GM12874 (cell line): Measurements from ENCODE around the gene NOP58.

ENCODE experiments used
- TF ChIP-seq, protein P1 (sequence below): IDR thresholded peaks from 2 replicates; pipeline ENCODE4 v1.5.1; 2011; ENCODE audit warnings: low read depth, mild to moderate bottlenecking, control low read depth, low read length, moderate library complexity; ENCODE audit not compliant: insufficient read depth

NOP58 gene

GRCh38 chr2:202265467-202266277 is at the start of gene NOP58:
TSS of gene NOP58 (plus strand) at chr2:202265763. CDS start at chr2:202265942, 179 bp downstream.
- TF ChIP-seq, protein P1, sequence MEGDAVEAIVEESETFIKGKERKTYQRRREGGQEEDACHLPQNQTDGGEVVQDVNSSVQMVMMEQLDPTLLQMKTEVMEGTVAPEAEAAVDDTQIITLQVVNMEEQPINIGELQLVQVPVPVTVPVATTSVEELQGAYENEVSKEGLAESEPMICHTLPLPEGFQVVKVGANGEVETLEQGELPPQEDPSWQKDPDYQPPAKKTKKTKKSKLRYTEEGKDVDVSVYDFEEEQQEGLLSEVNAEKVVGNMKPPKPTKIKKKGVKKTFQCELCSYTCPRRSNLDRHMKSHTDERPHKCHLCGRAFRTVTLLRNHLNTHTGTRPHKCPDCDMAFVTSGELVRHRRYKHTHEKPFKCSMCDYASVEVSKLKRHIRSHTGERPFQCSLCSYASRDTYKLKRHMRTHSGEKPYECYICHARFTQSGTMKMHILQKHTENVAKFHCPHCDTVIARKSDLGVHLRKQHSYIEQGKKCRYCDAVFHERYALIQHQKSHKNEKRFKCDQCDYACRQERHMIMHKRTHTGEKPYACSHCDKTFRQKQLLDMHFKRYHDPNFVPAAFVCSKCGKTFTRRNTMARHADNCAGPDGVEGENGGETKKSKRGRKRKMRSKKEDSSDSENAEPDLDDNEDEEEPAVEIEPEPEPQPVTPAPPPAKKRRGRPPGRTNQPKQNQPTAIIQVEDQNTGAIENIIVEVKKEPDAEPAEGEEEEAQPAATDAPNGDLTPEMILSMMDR, result no peak

DNA sequence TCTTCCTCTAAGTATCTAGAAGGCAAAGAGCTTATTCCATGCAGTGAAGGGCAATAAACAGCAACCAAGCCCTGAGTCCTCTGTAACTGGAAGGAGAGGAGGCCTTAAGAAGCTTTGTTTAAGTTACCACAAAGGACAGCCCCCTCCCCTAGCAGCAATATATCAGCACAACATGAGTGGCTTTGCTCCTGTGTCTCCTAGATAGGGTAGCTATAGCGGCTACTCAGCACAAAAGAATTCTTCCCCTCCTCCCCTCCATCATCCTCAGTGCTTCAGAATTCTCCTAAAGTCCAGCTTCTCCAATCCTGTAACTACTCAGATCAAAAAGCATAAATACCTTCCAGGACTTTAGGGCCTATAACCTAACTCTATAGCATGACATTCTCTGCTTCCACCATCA is 43.7 kb upstream of the NOP58 start:
- TF ChIP-seq, protein P1, result no peak

GRCh38 chr2:202237787-202238233 is 27.8 kb upstream of the NOP58 start:
- TF ChIP-seq, protein P1, result no peak

DNA sequence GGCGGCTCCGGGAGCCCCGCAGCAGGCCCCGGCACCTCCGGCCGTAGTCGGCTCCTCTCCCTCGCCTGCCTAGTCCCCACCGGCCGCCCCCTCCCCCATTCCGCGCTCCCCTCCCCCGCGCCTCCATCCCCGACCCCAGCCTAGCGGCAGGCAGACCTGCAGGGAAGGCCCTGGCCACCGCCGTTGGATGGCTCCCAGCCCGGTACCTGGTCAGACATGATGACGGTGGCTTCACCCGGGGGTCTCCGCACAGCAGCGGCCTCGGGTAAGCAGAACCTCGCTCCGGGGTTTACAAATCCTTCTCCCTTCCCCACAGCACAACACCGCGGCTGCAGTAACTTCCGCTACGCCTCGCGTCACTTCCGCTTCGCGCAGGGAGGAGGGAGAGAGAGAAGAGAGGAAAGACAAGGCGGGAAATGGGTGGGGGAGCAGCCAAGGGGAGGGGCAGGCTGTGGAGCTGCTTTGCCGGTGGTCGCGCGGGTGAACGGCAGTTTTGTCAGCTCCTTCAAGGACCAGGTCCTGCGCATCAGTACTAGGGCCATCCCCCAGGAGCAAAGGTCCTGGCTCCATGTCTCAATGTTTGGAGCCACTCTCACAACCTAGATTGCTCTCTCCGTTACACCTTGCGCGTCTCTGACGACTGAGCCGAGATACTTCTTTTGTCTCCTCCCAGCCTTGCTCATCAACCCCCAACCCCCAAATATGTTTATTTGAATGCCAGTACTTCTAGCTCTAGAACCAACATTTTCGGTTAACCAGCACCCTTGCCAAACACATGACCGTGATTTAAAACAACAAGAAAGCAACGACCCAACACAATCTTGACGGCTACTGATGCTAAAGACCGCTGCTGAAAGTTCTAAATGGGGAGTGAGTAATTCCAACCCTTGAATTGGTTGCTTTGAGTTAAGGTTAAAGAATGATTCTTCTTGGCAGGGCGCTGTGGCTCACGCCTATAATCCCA is 27.0 kb upstream of the NOP58 start, which contains the start of gene SUMO1:
Gene SUMO1, minus strand, starts transcription at position 364 of the 964 bp plus-strand sequence. Its CDS starts 146 bp downstream, at position 218.
- TF ChIP-seq, protein P1, result no peak

- TF ChIP-seq, protein P1, result no peak
Measured at GRCh38 chr2:202249521-202250253, 15.9 kb upstream of the NOP58 start.

DNA sequence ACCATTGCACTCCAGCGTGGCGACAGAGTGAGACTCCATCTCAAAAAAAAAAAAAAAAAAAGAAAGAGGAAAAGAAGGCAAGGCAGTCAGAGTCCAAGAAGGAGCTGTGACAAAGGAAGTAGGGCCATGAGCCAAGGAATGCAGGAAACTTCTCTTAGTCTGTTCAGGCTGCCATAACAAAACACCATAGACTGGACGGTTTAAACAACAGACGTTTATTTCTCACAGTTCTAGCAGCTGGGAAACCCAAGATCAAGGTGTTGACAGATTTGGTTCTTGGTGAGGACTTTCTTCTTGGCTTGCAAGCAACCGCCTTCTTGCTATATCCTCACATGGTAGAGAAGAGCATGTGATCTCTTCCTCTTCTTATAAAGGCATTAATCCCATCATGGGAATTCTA is 14.1 kb upstream of the NOP58 start:
- TF ChIP-seq, protein P1, result no peak
